Activated CD4-positive, alpha-beta T cell treated with anti-CD3 and anti-CD28 coated beads, Interleukin-2, amount 10 ng/mL, durations not matched to agents 7 days and 5 days (primary cell): ENCODE data around the gene CLEC18C. TPM values are rescaled to one million over a fixed set of nuclear protein-coding genes. Genes with fewer than 3 reads are reported as not detected.
A peak's percentile ranks its signal among the peaks of the same experiment; 100 is the strongest.
"Not testable (repeated sequence)": the region's sequence is repeated elsewhere in the genome, so short reads cannot be mapped to it uniquely, and the experiment has no call there.

Experiments
- CTCF ChIA-PET: fragments of 350-600 bp; sonication (Branson Sonifier 250); formaldehyde crosslinking; loops from one replicate; lab custom pipeline; 2021; ENCODE audit warnings: antibody characterized with exemption; lab: Charles Lee
- POLR2A ChIA-PET: fragments of 350-600 bp; sonication (Branson Sonifier 250); formaldehyde crosslinking; loops from one replicate; lab custom pipeline; 2021; ENCODE audit warnings: antibody characterized with exemption; lab: Charles Lee
- DNase-seq: peaks from one replicate; pipeline ENCODE4 v3.0.0-alpha.2; 2020
- H3K27ac Mint-ChIP-seq: one replicate; pipeline ENCODE4 v1.8.0; 2021; ENCODE audit warnings: mild to moderate bottlenecking, moderate library complexity, mixed read lengths
- H3K27me3 Mint-ChIP-seq: one replicate; pipeline ENCODE4 v1.8.0; 2021; ENCODE audit warnings: mixed read lengths
- H3K36me3 Mint-ChIP-seq: one replicate; pipeline ENCODE4 v1.8.0; 2021; ENCODE audit warnings: low read depth, mixed read lengths
- H3K4me1 Mint-ChIP-seq: one replicate; pipeline ENCODE4 v1.8.0; 2021; ENCODE audit warnings: mixed read lengths
- H3K4me3 Mint-ChIP-seq: one replicate; pipeline ENCODE4 v1.8.0; 2021; ENCODE audit warnings: mild to moderate bottlenecking, moderate library complexity, mixed read lengths
- H3K9me3 Mint-ChIP-seq: one replicate; pipeline ENCODE4 v1.8.0; 2021; ENCODE audit warnings: mixed read lengths
- total RNA-seq, 2 experiments: library from RNA; stranded (reverse); gene quantifications; one replicate each; pipeline ENCODE4 v1.2.3, GENCODE V29; 2021

The CLEC18C gene
- total RNA-seq, result under 1 TPM; 0.40 to 0.64 TPM

DNA sequence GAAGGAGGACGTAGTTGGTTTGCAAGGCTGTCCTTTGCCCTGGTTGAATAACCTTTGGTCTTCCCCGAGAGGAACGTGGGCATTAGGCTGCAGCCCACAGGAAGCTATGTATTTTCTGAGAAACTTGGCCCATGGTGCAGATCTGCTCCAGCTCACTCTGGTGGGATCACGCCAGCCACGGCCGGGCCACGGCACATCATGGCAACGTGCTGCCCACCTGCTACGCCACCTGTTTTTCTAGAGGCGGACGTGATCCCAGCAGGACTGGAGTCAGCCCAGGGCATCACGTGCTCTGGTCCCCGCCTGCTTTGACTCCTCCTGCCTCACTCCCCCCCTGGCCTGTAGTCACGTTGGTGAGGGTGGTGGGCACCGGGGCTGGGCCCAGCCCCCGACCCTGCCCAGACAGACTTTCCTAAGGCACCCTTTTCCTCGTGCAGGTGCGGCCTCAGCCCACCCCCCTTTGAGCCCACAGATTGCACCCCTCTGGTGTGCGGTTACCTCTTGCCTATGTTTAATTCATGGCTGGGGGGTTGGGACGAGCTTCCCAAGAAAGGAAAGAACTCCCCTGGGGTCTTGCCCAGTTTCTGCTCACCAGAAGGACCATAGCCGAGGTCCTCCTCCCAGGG, at the start of gene CLEC18C:
Gene CLEC18C (plus strand): TSS at position 576 of the 626 bp plus-strand sequence. CDS start 492 bp downstream, outside the sequence.
- H3K4me3 Mint-ChIP-seq, H3K27ac Mint-ChIP-seq, H3K9me3 Mint-ChIP-seq, POLR2A ChIA-PET, CTCF ChIA-PET, H3K27me3 Mint-ChIP-seq, H3K4me1 Mint-ChIP-seq, DNase-seq, H3K36me3 Mint-ChIP-seq: not testable (repeated sequence)

DNA sequence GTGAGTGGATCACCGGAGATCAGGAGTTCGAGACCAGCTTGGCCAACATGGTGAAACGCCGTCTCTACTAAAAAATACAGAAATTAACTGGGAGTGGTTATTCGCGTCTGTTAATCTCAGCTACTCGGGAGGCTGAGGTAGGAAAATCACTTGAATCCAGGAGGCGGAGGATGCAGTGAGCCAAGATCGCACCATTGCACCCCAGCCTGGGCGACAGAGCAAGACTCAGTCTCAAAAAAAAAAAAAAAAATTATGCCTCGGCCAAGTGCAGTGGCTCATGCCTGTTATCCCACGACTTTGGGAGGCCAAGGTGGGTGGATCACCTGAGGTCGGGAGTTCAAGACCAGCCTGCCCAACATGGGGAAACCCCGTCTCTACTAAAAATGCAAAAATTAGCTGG, 49.8 kb upstream of the CLEC18C start:
- H3K27me3 Mint-ChIP-seq, H3K27ac Mint-ChIP-seq, DNase-seq, H3K4me3 Mint-ChIP-seq, POLR2A ChIA-PET, H3K9me3 Mint-ChIP-seq, H3K4me1 Mint-ChIP-seq: not testable (repeated sequence)
- CTCF ChIA-PET, result interaction anchor here (0.6 to 0.7 kb wide), 2 partner anchors 404 to 1962 kb away, joined by 3 to 4 read pairs; no protein-coding TSS in a partner anchor
- peaks cover 39% of the 10 kb centered on the region for H3K36me3 Mint-ChIP-seq

DNA sequence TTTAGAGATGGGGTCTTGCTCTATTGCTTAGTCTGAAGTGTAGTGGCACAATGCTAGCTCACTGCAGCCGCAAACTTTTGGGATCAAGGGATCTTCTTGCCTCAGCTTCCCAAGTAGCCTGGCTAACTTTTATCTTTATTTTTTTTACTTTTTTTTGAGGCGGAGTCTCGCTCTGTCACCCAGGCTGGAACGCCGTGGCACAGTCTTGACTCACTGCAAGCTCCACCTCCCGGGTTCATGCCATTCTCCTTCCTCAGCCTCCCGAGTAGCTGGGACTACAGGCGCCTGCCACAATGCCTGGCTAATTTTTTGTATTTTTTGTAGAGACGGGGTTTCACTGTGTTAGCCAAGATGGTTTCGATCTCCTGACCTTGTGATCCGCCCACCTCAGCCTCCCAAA, 47.4 kb upstream of the CLEC18C start:
- POLR2A ChIA-PET, CTCF ChIA-PET, H3K27ac Mint-ChIP-seq, H3K4me1 Mint-ChIP-seq, DNase-seq, H3K27me3 Mint-ChIP-seq, H3K9me3 Mint-ChIP-seq, H3K4me3 Mint-ChIP-seq: not testable (repeated sequence)
- H3K36me3 Mint-ChIP-seq, result peaks cover 46% of the 10 kb centered on the region

DNA sequence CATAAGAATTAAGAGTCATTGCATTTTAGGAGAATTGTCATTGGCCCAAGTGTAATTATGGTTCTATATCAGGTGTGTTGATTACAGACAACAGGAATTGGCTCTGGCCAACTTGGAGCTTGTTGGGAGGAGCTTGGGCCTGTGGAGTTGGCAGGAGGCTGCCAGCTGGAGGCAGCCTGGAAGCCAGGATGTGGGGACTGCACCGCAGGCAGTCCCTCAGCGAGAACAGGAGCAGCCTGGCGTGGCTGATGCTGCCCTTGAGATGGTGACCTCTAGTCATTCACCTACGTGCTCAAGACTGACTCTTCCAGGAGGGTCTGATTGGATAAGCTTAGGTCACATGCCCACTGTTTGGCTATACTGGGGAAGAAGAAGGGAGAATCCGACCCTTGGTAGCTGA, 45.9 kb upstream of the CLEC18C start:
- DNase-seq, H3K27ac Mint-ChIP-seq, CTCF ChIA-PET, H3K9me3 Mint-ChIP-seq, POLR2A ChIA-PET, H3K4me1 Mint-ChIP-seq, H3K4me3 Mint-ChIP-seq, H3K27me3 Mint-ChIP-seq: not testable (repeated sequence)
- peaks cover 47% of the 10 kb centered on the region for H3K36me3 Mint-ChIP-seq

DNA sequence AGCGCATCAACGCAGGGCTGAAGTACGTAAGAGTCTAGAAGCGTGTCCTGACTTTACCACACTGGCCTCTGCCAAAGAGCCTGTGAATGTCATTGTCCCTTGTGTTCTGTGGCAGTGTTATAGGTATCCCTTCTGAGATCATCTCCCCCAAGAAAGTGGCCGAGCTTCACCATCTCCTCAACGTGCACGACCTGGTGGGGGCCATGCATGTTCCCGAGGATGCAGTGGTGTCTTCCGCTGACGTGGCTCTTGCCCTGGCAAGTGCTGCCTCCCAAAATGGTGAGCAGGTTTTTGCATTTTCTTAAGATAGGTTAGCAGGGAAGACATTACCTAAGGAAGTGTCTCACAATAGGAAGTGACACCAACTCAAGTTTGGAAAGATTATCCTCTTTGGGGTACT, 44.7 kb upstream of the CLEC18C start:
- POLR2A ChIA-PET, H3K27ac Mint-ChIP-seq, H3K4me1 Mint-ChIP-seq, H3K4me3 Mint-ChIP-seq, CTCF ChIA-PET, DNase-seq, H3K27me3 Mint-ChIP-seq, H3K9me3 Mint-ChIP-seq: not testable (repeated sequence)
- peaks cover 48% of the 10 kb centered on the region for H3K36me3 Mint-ChIP-seq

DNA sequence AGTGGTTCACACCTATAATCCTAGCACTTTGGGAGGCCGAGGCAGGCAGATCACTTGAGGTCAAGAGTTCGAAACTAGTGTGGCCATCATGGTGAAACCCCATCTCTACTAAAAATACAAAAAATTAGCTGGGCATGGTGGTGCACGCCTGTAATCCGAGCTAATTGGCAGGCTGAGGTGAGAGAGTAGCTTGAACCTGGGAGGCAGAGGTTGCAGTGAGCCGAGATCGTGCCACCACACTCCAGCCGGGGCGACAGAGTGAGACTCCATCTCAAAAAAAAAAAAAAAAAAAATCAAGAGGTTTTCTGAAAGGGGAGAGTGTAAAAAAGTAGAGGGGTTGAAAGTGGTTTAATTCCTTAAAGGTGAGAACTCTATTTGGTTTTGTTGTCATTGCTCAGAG, 37.8 kb upstream of the CLEC18C start:
- CTCF ChIA-PET, result not testable (repeated sequence)
- POLR2A ChIA-PET, result interaction anchor here (0.6 kb wide), 1 partner anchor 409 kb away, joined by 3 read pairs; no protein-coding TSS in a partner anchor
- H3K27ac Mint-ChIP-seq, result peak overlapping the region; percentile 57

DNA sequence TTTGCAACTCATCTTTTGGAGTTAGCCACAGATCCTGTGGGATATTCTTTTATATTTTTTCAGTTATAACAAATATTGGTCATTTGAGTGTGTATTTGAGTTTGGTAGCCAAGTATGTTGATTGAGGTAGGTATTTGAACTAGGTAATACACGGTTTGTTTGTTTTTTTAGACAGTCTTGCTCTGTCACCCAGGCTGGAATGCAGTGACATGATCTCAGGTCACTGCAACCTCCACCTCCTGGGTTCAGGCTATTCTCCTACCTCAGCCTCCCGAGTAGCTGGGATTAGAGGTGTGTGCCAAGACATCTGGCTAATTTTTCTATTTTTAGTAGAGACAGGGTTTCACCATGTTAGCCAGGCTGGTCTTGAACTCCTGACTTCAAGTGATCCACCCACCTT, 37.0 kb upstream of the CLEC18C start:
- H3K27ac Mint-ChIP-seq, POLR2A ChIA-PET, H3K4me3 Mint-ChIP-seq, H3K27me3 Mint-ChIP-seq, H3K4me1 Mint-ChIP-seq, H3K9me3 Mint-ChIP-seq, CTCF ChIA-PET, DNase-seq: not testable (repeated sequence)
- H3K36me3 Mint-ChIP-seq, result peaks cover 53% of the 10 kb centered on the region

More for the DNA sequence above, 37.8 kb upstream of the CLEC18C start:
- H3K9me3 Mint-ChIP-seq, H3K4me3 Mint-ChIP-seq, H3K4me1 Mint-ChIP-seq, H3K27me3 Mint-ChIP-seq, DNase-seq: not testable (repeated sequence)
- peaks cover 53% of the 10 kb centered on the region for H3K36me3 Mint-ChIP-seq

DNA sequence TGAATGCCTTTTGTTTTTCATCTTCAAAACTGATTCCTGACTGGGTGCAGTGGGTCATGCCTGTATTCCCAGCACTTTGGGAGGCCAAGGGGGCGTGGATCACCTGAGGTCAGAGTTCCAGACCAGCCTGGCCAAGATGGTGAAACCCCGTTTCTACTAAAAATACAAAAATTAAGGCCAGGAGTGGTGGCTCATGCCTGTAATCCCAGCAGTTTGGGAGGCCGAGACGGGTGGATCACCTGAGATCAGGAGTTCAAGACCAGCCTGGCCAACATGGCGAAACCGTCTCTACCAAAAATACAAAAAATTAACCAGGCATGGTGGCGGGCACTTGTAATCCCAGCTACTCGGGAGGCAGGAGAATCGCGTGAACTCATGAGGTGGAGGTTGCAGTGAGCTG, 30.8 kb upstream of the CLEC18C start:
- peaks cover 40% of the 10 kb centered on the region for H3K36me3 Mint-ChIP-seq
- CTCF ChIA-PET, result not testable (repeated sequence)

DNA sequence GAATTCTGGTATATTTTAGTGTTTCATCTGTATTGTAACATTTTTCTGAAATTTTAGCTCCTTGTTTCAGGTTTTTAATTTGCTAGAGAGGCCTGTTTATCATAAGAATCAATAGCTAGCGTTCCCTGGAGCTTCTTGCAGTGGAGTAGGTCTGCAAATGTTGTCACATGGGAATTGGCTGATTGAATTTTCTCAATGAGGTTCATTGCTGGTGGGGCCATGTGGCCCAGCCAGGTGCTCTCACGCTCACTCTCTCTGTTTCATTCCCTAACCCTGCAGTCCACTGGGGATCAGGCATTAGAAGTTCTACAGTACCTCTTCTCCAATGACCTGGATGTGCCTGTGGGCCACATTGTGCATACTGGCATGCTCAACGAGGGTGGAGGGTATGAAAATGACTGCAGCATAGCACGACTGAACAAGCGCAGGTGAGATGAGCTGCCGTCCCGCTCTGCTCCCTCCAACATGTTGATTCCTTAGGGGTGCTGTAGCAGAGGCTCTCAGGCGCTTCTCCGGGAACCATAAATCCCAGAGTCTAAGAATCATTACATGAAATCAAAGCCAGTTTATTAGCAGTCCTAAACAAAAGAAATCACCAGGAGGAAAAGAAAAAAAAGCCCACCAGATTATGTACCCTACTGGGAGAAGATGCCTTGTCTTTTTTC, 30.2 kb upstream of the CLEC18C start:
- POLR2A ChIA-PET, H3K27ac Mint-ChIP-seq, H3K4me1 Mint-ChIP-seq, H3K4me3 Mint-ChIP-seq, DNase-seq, H3K9me3 Mint-ChIP-seq, CTCF ChIA-PET, H3K27me3 Mint-ChIP-seq: not testable (repeated sequence)
- peaks cover 40% of the 10 kb centered on the region for H3K36me3 Mint-ChIP-seq

More for the DNA sequence above, 30.8 kb upstream of the CLEC18C start:
- H3K27me3 Mint-ChIP-seq, H3K4me3 Mint-ChIP-seq, DNase-seq, POLR2A ChIA-PET, H3K4me1 Mint-ChIP-seq, H3K9me3 Mint-ChIP-seq, H3K27ac Mint-ChIP-seq: not testable (repeated sequence)

DNA sequence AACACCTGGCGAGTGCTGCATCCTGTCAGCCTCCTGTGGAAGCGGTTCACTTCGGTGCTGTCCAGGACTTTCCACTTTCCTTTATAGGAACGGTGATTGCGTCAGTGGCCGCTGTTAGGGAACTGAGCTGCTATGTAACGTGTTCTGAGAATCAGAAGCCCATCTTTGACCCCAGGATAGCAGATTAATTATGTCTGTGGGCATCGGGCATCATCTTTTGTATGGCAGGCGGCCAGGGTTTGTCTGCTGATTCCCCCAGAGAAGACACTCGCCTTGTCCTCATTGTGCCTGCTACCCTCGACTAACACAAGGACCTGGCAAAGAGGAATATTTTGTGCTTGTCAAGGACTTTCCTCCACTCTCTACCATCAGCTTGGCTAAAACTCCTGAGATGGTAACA, 25.7 kb upstream of the CLEC18C start:
- H3K27me3 Mint-ChIP-seq, H3K4me3 Mint-ChIP-seq, POLR2A ChIA-PET, DNase-seq, H3K27ac Mint-ChIP-seq, CTCF ChIA-PET, H3K9me3 Mint-ChIP-seq, H3K4me1 Mint-ChIP-seq: not testable (repeated sequence)
- H3K36me3 Mint-ChIP-seq, result peaks cover 50% of the 10 kb centered on the region

DNA sequence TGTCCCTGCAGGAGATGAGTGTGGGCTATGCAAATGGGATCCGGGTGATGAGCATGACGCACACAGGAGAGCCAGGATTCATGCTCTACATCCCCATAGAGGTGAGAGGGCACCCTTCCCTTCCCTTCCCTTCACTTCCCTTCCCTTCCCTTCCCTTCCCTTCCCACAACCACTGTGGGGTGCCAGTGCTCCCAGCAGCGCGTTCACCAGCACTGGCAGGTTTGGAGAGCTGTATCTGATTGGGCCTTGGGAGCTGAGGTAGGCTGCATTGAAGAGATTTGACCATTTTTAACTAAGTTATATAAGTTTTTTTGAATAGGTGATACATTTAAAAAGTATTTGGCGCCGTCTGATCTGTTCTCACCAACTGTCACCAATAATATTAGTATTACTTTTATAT, 25.1 kb upstream of the CLEC18C start:
- H3K4me1 Mint-ChIP-seq, H3K4me3 Mint-ChIP-seq, H3K27ac Mint-ChIP-seq, POLR2A ChIA-PET, DNase-seq, H3K27me3 Mint-ChIP-seq, H3K9me3 Mint-ChIP-seq: not testable (repeated sequence)
- H3K36me3 Mint-ChIP-seq, result peaks cover 49% of the 10 kb centered on the region
- CTCF ChIA-PET, result interaction anchor here (0.7 kb wide), 1 partner anchor 17 kb away, joined by 3 read pairs; no protein-coding TSS in a partner anchor

DNA sequence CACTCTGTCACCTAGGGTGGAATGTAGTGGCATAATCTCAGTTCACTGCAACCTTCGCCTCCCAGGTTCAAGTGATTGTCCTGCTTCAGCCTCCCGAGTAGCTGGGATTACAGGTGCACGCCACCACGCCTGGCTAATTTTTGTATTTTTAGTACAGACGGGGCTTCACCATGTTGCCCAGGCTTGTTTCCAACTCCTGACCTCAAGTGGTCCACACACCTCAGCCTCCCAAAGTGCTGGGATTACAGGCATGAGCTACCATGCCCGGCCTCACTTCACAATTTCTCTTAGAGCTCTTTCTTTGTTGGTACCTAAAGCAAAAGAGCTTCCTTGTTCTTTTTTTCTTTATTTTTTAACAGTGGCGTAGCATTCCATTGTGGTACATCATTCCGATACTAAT, 24.3 kb upstream of the CLEC18C start:
- H3K27me3 Mint-ChIP-seq, DNase-seq, H3K9me3 Mint-ChIP-seq, H3K4me3 Mint-ChIP-seq, H3K4me1 Mint-ChIP-seq, H3K27ac Mint-ChIP-seq, POLR2A ChIA-PET: not testable (repeated sequence)
- peaks cover 47% of the 10 kb centered on the region for H3K36me3 Mint-ChIP-seq
- CTCF ChIA-PET, result interaction anchor here (0.6 kb wide), 1 partner anchor 17 kb away, joined by 3 read pairs; no protein-coding TSS in a partner anchor

DNA sequence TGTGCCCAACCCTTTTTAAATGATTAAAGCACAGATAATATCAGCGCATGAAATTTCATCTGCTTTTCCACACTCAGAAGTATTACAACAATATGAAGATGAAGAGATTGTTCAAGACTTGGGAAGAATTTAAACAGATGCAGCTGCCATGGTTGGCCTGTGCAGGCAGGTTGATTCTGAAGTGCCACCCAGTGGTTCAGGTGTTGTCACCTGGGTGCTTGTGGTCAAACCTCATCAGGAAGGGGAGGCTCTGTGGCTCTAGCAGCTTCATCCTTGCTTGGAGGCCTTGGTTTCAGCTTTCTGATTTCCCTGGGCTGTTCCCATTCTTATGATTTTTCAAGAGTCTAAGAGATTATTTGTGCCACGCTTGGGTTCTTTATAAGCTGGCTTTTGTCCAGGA, 22.2 kb upstream of the CLEC18C start:
- POLR2A ChIA-PET, result no interaction called here
- no peak overlapping the region for H3K27ac Mint-ChIP-seq
- no peak for DNase-seq
- no peaks in the 10 kb centered on the region for H3K27me3 Mint-ChIP-seq
- H3K4me1 Mint-ChIP-seq, result peaks cover 9% of the 10 kb centered on the region
- H3K9me3 Mint-ChIP-seq, result no peaks in the 10 kb centered on the region
- H3K4me3 Mint-ChIP-seq, result no peak overlapping the region
- CTCF ChIA-PET, result interaction anchor here (0.6 to 1.3 kb wide), 3 partner anchors 8 to 1697 kb away, joined by 3 to 5 read pairs (median 4); partner anchors contain the start of gene EXOSC6
- peaks cover 47% of the 10 kb centered on the region for H3K36me3 Mint-ChIP-seq
